GM23338 (cell line): ENCODE measurements around the gene CHD5. TPM values are rescaled to one million over a fixed set of nuclear protein-coding genes. Genes with fewer than 3 reads are reported as not detected.

Experiments
- ATAC-seq: fragments of 200-7000 bp; cut with Tn5 transposase; 3 replicates; pipeline ENCODE4 v1.9.1; 2020
- DNase-seq: peaks from one replicate; pipeline ENCODE4 v3.0.0-alpha.2; 2015; ENCODE audit warnings: low spot score
- H2AFZ ChIP-seq: fragments of 200-600 bp; sonication (generic); 2 replicates; pipeline ENCODE4 v1.8.0; 2016; ENCODE audit warnings: antibody characterized with exemption, mild to moderate bottlenecking, moderate library complexity
- H3F3A ChIP-seq: fragments of 200-600 bp; sonication (generic); replicated peaks from 2 replicates; pipeline ENCODE4 v1.8.0; 2017; ENCODE audit warnings: antibody characterized with exemption, mixed run types, low read depth
- H3K27ac ChIP-seq: fragments of 200-600 bp; sonication (generic); 2 replicates; pipeline ENCODE4 v1.6.1; 2016; ENCODE audit warnings: low read depth
- H3K27me3 ChIP-seq: fragments of 200-600 bp; sonication (generic); 2 replicates; pipeline ENCODE4 v1.8.0; 2016; ENCODE audit warnings: mild to moderate bottlenecking, mixed run types, moderate library complexity; ENCODE audit not compliant: insufficient read depth
- H3K36me3 ChIP-seq: fragments of 200-600 bp; sonication (generic); 2 replicates; pipeline ENCODE4 v1.8.0; 2016; ENCODE audit warnings: mild to moderate bottlenecking; ENCODE audit not compliant: insufficient read depth
- H3K4me1 ChIP-seq: fragments of 200-600 bp; sonication (generic); 2 replicates; pipeline ENCODE4 v1.8.0; 2016; ENCODE audit warnings: mild to moderate bottlenecking, moderate library complexity; ENCODE audit not compliant: insufficient read depth
- H3K4me2 ChIP-seq: fragments of 200-600 bp; sonication (generic); 2 replicates; pipeline ENCODE4 v1.7.1; 2017; ENCODE audit warnings: mixed run types
- H3K4me3 ChIP-seq: fragments of 200-600 bp; sonication (generic); 2 replicates; pipeline ENCODE4 v1.6.1; 2016; ENCODE audit warnings: mixed run types
- H3K79me2 ChIP-seq: fragments of 200-600 bp; sonication (generic); replicated peaks from 2 replicates; pipeline ENCODE4 v1.8.0; 2017; ENCODE audit warnings: mild to moderate bottlenecking; ENCODE audit not compliant: insufficient read depth
- H3K9me2 ChIP-seq: fragments of 200-600 bp; sonication (generic); 2 replicates; pipeline ENCODE4 v1.8.0; 2017; ENCODE audit not compliant: insufficient read depth
- H4K20me1 ChIP-seq: fragments of 200-600 bp; sonication (generic); replicated peaks from 2 replicates; pipeline ENCODE4 v1.8.0; 2017; ENCODE audit warnings: mild to moderate bottlenecking; ENCODE audit not compliant: insufficient read depth
- H3K27ac Mint-ChIP-seq: 2 replicates; pipeline ENCODE4 v1.8.0; 2020; ENCODE audit warnings: inconsistent platforms, mild to moderate bottlenecking, moderate library complexity, mixed read lengths
- H3K27me3 Mint-ChIP-seq: 3 replicates; pipeline ENCODE4 v1.8.0; 2022; ENCODE audit warnings: low read depth, mild to moderate bottlenecking, moderate library complexity, mixed read lengths, inconsistent platforms; ENCODE audit not compliant: insufficient read depth, poor library complexity
- H3K36me3 Mint-ChIP-seq: 3 replicates; pipeline ENCODE4 v1.8.0; 2021; ENCODE audit warnings: low read depth, mild to moderate bottlenecking, inconsistent platforms, moderate library complexity, mixed read lengths
- H3K4me1 Mint-ChIP-seq: 3 replicates; pipeline ENCODE4 v1.8.0; 2020; ENCODE audit warnings: mild to moderate bottlenecking, inconsistent platforms, mixed read lengths
- H3K4me3 Mint-ChIP-seq: 3 replicates; pipeline ENCODE4 v1.8.0; 2021; ENCODE audit warnings: moderate library complexity, mild to moderate bottlenecking, inconsistent platforms, mixed read lengths
- H3K9me3 Mint-ChIP-seq: 3 replicates; pipeline ENCODE4 v1.8.0; 2020; ENCODE audit warnings: moderate library complexity, mild to moderate bottlenecking, inconsistent platforms, mixed read lengths
- CREB1 ChIP-seq: fragments of 250-450 bp; sonication (Bioruptor Pico); IDR thresholded peaks from 2 replicates; pipeline ENCODE4 v1.5.0; 2020; ENCODE audit warnings: low read depth, mild to moderate bottlenecking, moderate library complexity
- CTCF ChIP-seq, 2 experiments: fragments of 200-600 bp in 1 of 2; sonication (generic) in 1 of 2; conservative IDR thresholded peaks; 2 replicates each; pipeline versions ENCODE4 v1.5.1 to v1.6.1; 2016 to 2017; ENCODE audit warnings: antibody characterized with exemption in 2 of 2, low read depth in 2 of 2, mild to moderate bottlenecking in 2 of 2, moderate library complexity in 1 of 2
- ETS1 ChIP-seq: IDR thresholded peaks from 2 replicates; pipeline ENCODE4 v1.6.1; 2016; ENCODE audit warnings: antibody characterized with exemption
- EZH2 ChIP-seq: fragments of 200-600 bp; sonication (generic); IDR thresholded peaks from one replicate; pipeline ENCODE4 v1.8.0; 2017; ENCODE audit warnings: antibody characterized with exemption, mild to moderate bottlenecking, low read depth; ENCODE audit not compliant: unreplicated experiment
- EZH2phosphoT487 ChIP-seq: fragments of 200-600 bp; sonication (generic); IDR thresholded peaks from one replicate; pipeline ENCODE4 v1.8.1; 2018; ENCODE audit warnings: antibody characterized with exemption; ENCODE audit not compliant: unreplicated experiment
- JUNB ChIP-seq: IDR thresholded peaks from one replicate; pipeline ENCODE4 v1.6.1; 2016; ENCODE audit warnings: antibody characterized with exemption; ENCODE audit not compliant: unreplicated experiment
- NANOG ChIP-seq: IDR thresholded peaks from 2 replicates; pipeline ENCODE4 v1.6.1; 2016; ENCODE audit warnings: antibody characterized with exemption, borderline replicate concordance
- POLR2AphosphoS5 ChIP-seq: IDR thresholded peaks from 2 replicates; pipeline ENCODE4 v1.6.1; 2016; ENCODE audit warnings: antibody characterized with exemption, low read depth
- REST ChIP-seq: IDR thresholded peaks from one replicate; pipeline ENCODE4 v1.6.1; 2018; ENCODE audit warnings: antibody characterized with exemption; ENCODE audit not compliant: unreplicated experiment
- STAT1 ChIP-seq: IDR thresholded peaks from one replicate; pipeline ENCODE4 v1.6.1; 2016; ENCODE audit warnings: antibody characterized with exemption; ENCODE audit not compliant: unreplicated experiment
- ZNF114 ChIP-seq: fragments of 250-450 bp; sonication (Bioruptor Pico); IDR thresholded peaks from 2 replicates; pipeline ENCODE4 v1.5.0; 2020; ENCODE audit warnings: mild to moderate bottlenecking, moderate library complexity
- ZNF331 ChIP-seq: fragments of 250-450 bp; sonication (Bioruptor Pico); IDR thresholded peaks from 2 replicates; pipeline ENCODE4 v1.5.0; 2020; ENCODE audit warnings: low read depth, mild to moderate bottlenecking, moderate library complexity
- polyA plus RNA-seq: library from polyadenylated mRNA; unstranded; fragments of >200 nt; fragmentation: Nextera tagmentation; extraction: Ambion mirVana; gene quantifications from 2 replicates; pipeline ENCODE4 v1.2.1, GENCODE V29; 2016
- total RNA-seq: library from RNA; depleted of rRNA; stranded (reverse); fragments of >200 nt; shearing (Covaris generic); gene quantifications from 2 replicates; pipeline ENCODE4 v1.2.3, GENCODE V29; 2014
- TF ChIP-seq, protein P1 (sequence below): fragments of 250-450 bp; sonication (Bioruptor Pico); IDR thresholded peaks from 2 replicates; pipeline ENCODE4 v1.5.0; 2020; ENCODE audit warnings: mild to moderate bottlenecking, moderate library complexity

Gene CHD5
- total and polyA plus RNA-seq, 2 experiments from 2014 or later, result 0.32 to 1.0 TPM

GRCh38 chr1:6087377-6087772, 92.7 kb downstream of the CHD5 start:
- H3K4me2 ChIP-seq, result no peak overlapping the region
- Mint-ChIP-seq H3K9me3 (no peaks in the 10 kb centered on the region), H3K4me3 (no peak overlapping the region), H3K27me3 (no peaks in the 10 kb centered on the region), H3K27ac (no peak overlapping the region), H3K36me3 (no peaks in the 10 kb centered on the region), H3K4me1 (peaks cover 7% of the 10 kb centered on the region)
- no peaks in the 10 kb centered on the region for H3K4me1 ChIP-seq
- H3K4me3 ChIP-seq, result no peak overlapping the region
- no peaks in the 10 kb centered on the region for H3K27me3 ChIP-seq
- no peaks in the 10 kb centered on the region for H3K9me2 ChIP-seq
- no peaks in the 10 kb centered on the region for H4K20me1 ChIP-seq
- TF ChIP-seq POLR2AphosphoS5, result no peak
- no peak for TF ChIP-seq CTCF (conservative IDR thresholded peaks at IDR 0.05; ENCODE audit: low read depth in 2 of 2)
- no peak for TF ChIP-seq STAT1
- TF ChIP-seq CREB1, result no peak
- no peak for TF ChIP-seq NANOG
- no peak for TF ChIP-seq EZH2
- no peak for TF ChIP-seq ZNF114 (CRISPR knock-in tag)
- TF ChIP-seq, protein P1, sequence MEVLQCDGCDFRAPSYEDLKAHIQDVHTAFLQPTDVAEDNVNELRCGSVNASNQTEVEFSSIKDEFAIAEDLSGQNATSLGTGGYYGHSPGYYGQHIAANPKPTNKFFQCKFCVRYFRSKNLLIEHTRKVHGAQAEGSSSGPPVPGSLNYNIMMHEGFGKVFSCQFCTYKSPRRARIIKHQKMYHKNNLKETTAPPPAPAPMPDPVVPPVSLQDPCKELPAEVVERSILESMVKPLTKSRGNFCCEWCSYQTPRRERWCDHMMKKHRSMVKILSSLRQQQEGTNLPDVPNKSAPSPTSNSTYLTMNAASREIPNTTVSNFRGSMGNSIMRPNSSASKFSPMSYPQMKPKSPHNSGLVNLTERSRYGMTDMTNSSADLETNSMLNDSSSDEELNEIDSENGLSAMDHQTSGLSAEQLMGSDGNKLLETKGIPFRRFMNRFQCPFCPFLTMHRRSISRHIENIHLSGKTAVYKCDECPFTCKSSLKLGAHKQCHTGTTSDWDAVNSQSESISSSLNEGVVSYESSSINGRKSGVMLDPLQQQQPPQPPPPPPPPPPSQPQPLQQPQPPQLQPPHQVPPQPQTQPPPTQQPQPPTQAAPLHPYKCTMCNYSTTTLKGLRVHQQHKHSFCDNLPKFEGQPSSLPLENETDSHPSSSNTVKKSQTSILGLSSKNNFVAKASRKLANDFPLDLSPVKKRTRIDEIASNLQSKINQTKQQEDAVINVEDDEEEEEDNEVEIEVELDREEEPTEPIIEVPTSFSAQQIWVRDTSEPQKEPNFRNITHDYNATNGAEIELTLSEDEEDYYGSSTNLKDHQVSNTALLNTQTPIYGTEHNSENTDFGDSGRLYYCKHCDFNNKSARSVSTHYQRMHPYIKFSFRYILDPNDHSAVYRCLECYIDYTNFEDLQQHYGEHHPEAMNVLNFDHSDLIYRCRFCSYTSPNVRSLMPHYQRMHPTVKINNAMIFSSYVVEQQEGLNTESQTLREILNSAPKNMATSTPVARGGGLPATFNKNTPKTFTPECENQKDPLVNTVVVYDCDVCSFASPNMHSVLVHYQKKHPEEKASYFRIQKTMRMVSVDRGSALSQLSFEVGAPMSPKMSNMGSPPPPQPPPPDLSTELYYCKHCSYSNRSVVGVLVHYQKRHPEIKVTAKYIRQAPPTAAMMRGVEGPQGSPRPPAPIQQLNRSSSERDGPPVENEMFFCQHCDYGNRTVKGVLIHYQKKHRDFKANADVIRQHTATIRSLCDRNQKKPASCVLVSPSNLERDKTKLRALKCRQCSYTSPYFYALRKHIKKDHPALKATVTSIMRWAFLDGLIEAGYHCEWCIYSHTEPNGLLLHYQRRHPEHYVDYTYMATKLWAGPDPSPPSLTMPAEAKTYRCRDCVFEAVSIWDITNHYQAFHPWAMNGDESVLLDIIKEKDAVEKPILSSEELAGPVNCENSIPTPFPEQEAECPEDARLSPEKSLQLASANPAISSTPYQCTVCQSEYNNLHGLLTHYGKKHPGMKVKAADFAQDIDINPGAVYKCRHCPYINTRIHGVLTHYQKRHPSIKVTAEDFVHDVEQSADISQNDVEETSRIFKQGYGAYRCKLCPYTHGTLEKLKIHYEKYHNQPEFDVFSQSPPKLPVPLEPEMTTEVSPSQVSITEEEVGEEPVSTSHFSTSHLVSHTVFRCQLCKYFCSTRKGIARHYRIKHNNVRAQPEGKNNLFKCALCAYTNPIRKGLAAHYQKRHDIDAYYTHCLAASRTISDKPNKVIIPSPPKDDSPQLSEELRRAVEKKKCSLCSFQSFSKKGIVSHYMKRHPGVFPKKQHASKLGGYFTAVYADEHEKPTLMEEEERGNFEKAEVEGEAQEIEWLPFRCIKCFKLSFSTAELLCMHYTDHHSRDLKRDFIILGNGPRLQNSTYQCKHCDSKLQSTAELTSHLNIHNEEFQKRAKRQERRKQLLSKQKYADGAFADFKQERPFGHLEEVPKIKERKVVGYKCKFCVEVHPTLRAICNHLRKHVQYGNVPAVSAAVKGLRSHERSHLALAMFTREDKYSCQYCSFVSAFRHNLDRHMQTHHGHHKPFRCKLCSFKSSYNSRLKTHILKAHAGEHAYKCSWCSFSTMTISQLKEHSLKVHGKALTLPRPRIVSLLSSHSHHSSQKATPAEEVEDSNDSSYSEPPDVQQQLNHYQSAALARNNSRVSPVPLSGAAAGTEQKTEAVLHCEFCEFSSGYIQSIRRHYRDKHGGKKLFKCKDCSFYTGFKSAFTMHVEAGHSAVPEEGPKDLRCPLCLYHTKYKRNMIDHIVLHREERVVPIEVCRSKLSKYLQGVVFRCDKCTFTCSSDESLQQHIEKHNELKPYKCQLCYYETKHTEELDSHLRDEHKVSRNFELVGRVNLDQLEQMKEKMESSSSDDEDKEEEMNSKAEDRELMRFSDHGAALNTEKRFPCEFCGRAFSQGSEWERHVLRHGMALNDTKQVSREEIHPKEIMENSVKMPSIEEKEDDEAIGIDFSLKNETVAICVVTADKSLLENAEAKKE (CRISPR knock-in tag), result no peak
- TF ChIP-seq ZNF331, result no peak
- TF ChIP-seq ETS1, result no peak
- TF ChIP-seq REST, result no peak
- TF ChIP-seq JUNB, result no peak
- no peak for TF ChIP-seq EZH2phosphoT487
- H3F3A ChIP-seq, result 0 out of 2 replicates have a peak, but pooled peaks cover 2% of the 10 kb centered on the region
- H3K36me3 ChIP-seq, result no peaks in the 10 kb centered on the region
- DNase-seq (no peak), ATAC-seq (no peak)
- no peak overlapping the region for H3K27ac ChIP-seq
- H3K79me2 ChIP-seq, result no peaks in the 10 kb centered on the region
- H2AFZ ChIP-seq, result no peak overlapping the region
